ENCODE measurements around the gene RAC3.

RAC3 gene

GRCh38 chr17:82081966-82082365 lies 50.5 kb downstream of the RAC3 start:
- peaks cover 90% of the 10 kb centered on the region for H3K36me3 ChIP-seq (ENCODE audit: insufficient read depth, low read length)
- H3K4me3 ChIP-seq (ENCODE audit: low read length), result no peak overlapping the region
- 95% methylated on average over 22 of the region's 22 CpGs for WGBS
- no peaks in the 10 kb centered on the region for H3K9me3 ChIP-seq (ENCODE audit: insufficient read depth, low read depth, low read length)
- H3K9ac ChIP-seq (ENCODE audit: low read depth, low read length), result no peak overlapping the region
- H3K4me1 ChIP-seq (ENCODE audit: insufficient read depth, low read length), result no peaks in the 10 kb centered on the region
- H3K27ac ChIP-seq (ENCODE audit: low read depth, low read length), result no peak overlapping the region
- no peaks in the 10 kb centered on the region for H3K27me3 ChIP-seq (ENCODE audit: insufficient read depth, low read length)

- H3K4me3 ChIP-seq (ENCODE audit: low read length), result no peak overlapping the region
- H3K9me3 ChIP-seq (ENCODE audit: insufficient read depth, low read depth, low read length), result no peaks in the 10 kb centered on the region
- no peak overlapping the region for H3K27ac ChIP-seq (ENCODE audit: low read depth, low read length)
- no peak overlapping the region for H3K9ac ChIP-seq (ENCODE audit: low read depth, low read length)
- no peaks in the 10 kb centered on the region for H3K27me3 ChIP-seq (ENCODE audit: insufficient read depth, low read length)
- H3K4me1 ChIP-seq (ENCODE audit: insufficient read depth, low read length), result no peaks in the 10 kb centered on the region
- WGBS, result 96% methylated on average over 19 of the region's 19 CpGs
- H3K36me3 ChIP-seq (ENCODE audit: insufficient read depth, low read length), result peaks cover 95% of the 10 kb centered on the region
Observed at GRCh38 chr17:82082456-82082855, 51.0 kb downstream of the RAC3 start.

DNA sequence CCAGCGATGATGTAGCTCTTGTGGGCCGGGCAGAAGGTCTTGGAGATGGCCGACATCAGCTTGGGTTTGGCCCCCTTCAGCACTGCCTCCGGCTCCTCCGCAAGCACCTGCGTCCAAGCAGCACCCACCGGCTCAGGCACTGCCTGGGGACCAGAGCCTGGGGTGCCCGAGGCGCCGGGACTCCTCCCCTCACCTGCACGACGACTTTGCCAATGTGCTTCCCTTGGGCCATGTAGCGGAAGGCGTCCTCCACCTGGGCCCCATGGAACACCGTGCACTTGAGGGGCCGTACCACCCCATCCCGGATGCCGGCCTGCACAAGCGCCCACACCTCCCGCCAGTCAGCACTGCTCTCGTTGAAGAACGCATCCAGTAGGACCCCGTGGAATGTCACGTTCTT lies 51.5 kb downstream of the RAC3 start:
- Histone ChIP-seq H3K9ac (ENCODE audit: low read depth, low read length) (no peak overlapping the region), H3K4me3 (ENCODE audit: low read length) (no peak overlapping the region), H3K4me1 (ENCODE audit: insufficient read depth, low read length) (no peaks in the 10 kb centered on the region), H3K27me3 (ENCODE audit: insufficient read depth, low read length) (no peaks in the 10 kb centered on the region), H3K27ac (ENCODE audit: low read depth, low read length) (no peak overlapping the region), H3K36me3 (ENCODE audit: insufficient read depth, low read length) (peaks cover 97% of the 10 kb centered on the region), H3K9me3 (ENCODE audit: insufficient read depth, low read depth, low read length) (no peaks in the 10 kb centered on the region)
- 96% methylated on average over 24 of the region's 24 CpGs for WGBS

Measured in HUES64 (cell line).